ENCODE data around the gene DHX8.
"Not testable (repeated sequence)": the region's sequence is repeated elsewhere in the genome, so short reads cannot be mapped to it uniquely, and the experiment has no call there.

- TF ChIP-seq POLR2AphosphoS5 (IDR thresholded peaks at IDR 0.05); CTCF (IDR thresholded peaks at IDR 0.05 in 8 of 11, conservative IDR thresholded peaks at IDR 0.05 in 3 of 11); POLR2A (IDR thresholded peaks at IDR 0.05): not testable (repeated sequence)
Observed at GRCh38 chr17:43459878-43460277, 23.9 kb upstream of the DHX8 start.

All from spleen (tissue), 7 donors.